HG03342 (cell line): ENCODE results near the gene CYP2W1.
A peak's percentile ranks its signal among the peaks of the same experiment; 100 is the strongest.

Experiments
- ATAC-seq: cut with Tn5 transposase; IDR thresholded peaks from one replicate; pipeline ENCODE4 v1.9.1; 2021; ENCODE audit warnings: mild to moderate bottlenecking, moderate library complexity; ENCODE audit not compliant: unreplicated experiment

CYP2W1 gene

DNA sequence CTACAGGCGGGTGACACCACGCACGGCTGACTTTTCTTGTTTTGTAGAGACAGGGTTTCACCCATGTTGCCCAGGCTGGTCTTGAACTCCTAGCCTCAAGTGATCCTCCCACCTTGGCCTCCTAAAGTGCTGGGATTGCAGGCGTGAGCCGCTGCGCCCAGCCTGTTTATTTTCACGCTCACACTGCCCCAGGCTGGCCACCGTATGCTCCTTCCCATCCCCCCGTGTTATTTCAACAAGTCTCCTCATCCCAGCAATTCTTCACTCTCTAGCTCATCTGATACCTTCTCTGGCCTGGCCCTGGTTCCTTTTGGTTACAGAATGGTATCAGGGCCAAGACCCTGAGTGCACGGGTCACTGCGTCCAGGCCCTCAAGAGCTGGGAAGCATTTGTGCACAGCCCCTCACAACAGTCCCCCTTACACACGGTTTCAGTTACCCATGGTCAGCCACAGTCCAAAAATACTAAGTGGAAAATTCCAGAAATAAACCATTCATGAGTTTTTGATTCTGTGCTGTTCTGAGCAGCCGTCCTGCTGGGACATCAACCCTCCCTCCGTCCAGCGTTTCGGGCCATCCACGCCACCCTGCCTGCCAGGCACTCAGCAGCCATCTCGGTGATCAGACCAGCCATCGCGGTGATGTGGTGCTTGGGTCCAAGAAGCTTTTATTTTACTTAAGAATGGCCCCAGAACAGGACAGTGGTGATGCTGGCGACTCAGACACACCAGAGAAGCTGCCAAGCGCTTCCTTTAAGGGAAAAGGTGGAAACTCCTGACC is 16.5 kb upstream of the CYP2W1 start:
- ATAC-seq, result no peak

DNA sequence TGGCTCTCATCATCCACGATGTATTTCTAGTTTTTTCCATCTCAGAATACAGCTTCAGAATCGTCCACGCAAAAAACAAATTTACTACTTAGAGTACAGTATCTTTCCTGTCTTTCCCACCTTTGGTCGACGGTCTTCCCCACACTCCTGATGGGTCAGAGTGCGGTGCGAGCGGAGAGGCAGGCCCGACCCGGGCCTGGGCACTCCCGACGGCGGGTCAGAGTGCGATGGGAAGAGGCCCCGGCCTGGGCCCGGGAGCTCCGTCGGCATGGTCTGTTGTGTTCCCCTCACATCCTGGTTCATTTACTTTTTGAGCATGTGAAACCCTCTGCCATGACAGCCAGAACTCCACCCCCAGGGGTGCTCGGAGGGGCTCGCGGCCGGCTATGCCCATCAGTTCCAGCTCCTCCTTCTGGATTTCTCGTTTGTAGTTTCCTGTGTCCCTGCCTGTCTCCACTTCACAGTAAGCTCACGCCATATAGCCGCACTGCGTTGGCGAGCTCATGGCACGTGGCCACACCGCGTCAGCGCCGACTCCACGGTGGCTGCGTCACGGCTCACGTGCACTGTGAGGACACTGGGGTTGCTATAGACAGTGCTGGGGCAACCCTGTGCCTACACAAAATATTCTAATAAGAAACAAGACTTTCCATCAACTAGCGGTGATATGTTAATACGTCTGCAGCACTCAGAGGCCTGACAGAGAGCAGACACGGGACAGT is 15.5 kb upstream of the CYP2W1 start:
- ATAC-seq, result no peak

DNA sequence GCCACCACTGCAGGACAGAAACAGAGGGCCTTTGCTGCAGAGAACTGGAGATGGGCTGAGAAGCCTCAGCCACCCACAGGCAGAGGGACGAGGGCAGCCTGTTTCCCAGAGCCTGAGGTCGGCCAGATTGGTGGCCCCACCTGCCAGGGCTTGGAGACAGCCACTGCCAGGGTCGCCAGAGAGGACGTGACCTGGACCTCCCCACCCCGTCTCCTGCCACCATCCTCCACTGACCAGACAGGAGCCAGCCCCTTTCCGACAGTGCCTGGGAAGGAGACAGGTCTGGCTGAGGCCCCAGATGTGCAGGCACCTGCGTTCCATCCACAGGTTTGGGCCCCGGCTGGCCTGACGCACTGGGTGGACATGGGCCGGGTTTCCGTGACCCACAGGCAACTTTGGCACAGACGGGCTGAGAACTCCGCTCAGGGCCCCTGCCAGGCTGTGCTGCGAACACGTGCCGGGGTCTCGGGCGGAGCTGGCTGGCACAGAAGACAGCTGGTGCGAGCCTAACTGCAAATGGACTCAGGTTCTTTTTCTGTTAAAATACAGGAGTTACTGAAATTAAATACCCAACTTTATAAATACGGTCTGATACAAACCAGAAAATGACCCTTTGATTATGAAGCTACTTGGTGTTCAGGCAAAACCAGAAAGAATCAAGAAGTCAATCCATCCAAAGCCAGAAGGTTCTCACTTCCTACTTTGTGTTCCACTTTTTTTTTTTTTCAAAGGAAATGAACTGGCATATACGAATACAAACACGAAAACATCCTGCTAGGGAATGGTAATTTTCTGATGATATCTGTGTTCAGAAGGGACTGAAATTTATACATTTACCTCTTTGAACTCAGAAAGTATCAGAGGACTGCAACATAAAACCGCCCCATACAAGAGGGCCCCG is 14.5 kb upstream of the CYP2W1 start:
- ATAC-seq, result no peak

DNA sequence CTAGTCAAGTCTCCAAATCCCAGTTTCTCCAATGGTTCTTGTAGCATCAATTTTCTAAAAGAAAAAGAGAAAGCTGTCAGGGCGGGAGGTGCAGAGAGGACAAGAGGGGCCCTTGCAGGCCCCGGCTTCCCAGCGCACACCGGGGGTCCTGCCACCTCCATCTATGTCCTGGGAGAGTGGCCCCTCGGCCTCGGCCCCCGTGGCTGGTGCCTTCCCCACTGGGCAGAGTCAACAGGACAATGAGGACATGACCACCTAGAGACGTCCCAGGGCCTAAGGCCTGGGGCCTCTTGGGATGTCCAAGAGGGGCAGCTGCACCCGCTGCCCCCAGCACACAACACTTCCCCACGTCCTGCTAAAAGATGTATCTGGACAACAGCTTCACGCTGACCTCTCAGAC is 13.6 kb upstream of the CYP2W1 start:
- ATAC-seq, result no peak

DNA sequence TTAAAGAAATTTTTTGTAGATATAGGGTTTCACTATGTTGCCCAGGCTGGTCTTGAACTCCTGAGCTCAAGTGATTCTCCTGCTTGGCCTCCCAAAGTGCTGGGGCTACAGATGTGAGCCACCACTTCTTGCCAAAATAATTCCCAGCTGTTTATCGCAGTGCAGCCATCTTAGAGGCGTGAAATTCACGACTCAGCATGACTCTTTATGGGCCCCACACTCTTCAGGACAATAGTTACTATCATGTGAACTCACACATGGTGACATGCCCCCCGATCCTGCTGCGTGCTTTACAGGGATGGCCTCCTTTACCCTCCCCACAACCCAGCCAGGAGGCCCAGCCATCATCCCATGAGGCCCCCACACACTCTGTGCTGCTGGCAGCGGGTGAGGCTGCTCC is 12.2 kb upstream of the CYP2W1 start:
- ATAC-seq, result no peak

DNA sequence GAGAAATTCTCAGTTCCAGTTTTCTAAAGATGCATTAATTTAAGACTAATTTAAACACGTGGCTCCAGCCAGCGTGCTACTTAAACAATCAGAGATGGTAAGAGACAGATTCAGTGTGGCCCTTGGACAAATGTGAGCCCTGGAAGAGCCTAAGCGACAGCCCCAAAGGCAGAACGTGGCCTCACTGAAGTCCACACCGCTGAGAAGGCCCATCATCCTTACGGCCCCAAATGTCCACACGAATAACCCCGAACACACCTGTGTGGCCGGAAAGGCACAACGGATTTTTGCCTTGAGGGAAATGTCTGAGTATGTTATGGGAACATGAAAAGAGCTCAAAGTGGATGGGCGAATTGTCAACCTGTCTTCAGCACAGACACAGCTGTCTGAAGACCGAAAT is 10.9 kb upstream of the CYP2W1 start:
- ATAC-seq, result no peak

DNA sequence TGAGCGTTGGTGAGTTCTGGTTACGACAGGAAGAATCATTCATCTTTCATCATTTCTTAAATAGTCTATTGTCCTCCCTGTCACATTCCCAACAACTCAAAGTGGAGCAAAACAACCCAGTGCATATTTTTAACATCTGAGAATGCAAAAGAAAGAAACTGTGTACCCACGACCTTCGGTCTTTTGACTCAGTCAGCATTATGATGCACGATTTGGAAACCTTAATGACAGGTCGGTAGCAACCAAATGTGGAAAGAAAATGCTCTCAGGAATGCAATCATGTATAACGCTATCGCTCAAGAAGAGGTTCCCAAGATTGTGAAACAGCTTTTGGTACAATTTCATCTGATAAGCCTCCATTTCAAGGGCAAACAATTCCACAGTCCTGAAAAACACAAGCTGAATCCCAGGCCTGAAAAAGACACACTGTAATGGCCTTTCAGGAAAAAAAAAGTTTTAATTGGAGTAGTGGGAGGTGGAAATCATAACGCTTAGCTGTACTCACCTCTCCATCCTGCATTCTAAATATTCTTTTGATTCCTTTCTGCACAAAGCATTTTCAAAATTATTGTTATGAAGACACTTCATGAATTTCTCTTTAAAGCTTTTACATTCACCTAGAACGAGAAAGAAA is 10.2 kb upstream of the CYP2W1 start:
- no peak for ATAC-seq

DNA sequence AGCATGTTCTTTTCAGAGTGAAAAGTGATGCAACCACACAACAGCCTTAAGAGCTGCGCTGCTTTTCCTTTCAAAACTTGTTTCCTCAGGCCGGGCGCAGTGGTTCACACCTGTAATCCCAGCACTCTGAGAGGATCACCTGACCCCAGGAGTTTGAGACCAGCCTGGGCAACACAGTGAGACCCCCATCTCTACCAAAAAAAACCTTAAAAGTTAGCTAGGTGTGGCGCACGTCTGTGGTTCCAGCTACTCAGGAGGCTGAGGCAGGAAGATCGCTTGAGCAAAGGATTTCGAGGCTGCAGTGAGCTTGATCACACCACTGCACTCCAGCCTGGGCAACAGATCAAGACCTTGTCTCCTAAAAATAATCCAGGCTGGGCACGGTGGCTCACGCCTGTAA is 9.7 kb upstream of the CYP2W1 start:
- ATAC-seq, result no peak

DNA sequence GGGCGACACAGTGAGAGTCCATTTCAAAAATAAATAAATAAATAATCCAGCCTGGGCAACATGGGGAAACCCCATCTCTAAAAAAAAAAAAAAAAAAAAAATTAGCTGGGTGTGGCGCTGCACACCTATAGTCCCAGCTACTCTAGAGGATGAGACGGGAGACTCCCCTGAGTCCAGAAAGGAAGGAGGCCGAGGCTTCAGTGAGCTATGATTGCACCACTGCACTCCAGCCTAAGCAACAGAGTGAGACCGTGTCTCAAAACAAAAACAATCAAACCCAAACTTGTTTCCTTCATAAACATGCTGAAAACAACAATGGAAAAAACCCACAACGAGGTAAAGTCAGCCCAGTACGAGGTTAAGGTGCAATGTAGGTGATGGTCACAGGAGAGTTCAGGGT is 8.8 kb upstream of the CYP2W1 start:
- ATAC-seq, result no peak

DNA sequence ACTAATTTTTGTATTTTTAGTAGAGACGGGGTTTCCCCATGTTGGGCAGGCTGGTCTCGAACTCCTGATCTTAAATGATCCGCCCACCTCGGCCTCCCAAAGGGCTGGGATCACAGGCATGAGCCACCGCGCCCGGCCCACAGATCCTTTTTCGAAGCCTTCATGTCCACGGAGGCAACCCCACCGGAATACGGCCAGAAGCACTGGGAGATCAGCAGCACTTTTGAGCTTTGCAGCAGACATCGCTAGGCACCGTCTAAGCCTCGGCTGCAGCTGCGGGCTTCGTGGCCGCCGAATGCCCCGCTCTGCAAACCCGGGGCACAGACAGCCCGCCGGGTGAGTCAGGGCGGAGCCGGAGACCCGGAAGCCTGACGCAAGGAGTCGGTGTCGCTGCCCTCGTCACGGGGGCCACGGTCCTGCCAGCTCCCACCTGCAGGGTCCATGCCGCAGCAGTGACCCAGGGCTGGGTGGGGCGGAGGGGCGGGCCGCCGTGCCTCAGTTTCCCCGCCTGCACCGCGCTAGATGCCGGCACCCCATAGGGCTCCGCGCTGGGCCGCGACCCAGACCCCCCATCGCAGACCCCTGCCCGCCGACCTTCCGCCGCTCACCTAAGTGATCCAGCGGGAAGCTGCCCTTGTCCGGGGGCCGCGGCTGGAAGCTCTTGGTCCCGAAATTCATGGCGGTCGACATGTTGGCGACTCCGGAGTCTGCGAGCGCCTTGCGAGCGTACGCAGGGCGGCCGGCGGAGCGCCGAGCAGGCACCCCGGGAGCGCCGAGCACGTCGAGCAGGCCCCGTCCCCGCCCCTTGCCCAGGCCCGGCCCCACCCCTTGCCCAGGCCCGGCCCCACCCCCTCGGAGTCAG is 7.9 kb upstream of the CYP2W1 start, which contains the start of gene COX19:
Gene COX19 (minus strand): TSS at position 730 of the 862 bp plus-strand sequence. CDS start 40 bp downstream, at position 690.
- ATAC-seq, result peak; percentile 63

DNA sequence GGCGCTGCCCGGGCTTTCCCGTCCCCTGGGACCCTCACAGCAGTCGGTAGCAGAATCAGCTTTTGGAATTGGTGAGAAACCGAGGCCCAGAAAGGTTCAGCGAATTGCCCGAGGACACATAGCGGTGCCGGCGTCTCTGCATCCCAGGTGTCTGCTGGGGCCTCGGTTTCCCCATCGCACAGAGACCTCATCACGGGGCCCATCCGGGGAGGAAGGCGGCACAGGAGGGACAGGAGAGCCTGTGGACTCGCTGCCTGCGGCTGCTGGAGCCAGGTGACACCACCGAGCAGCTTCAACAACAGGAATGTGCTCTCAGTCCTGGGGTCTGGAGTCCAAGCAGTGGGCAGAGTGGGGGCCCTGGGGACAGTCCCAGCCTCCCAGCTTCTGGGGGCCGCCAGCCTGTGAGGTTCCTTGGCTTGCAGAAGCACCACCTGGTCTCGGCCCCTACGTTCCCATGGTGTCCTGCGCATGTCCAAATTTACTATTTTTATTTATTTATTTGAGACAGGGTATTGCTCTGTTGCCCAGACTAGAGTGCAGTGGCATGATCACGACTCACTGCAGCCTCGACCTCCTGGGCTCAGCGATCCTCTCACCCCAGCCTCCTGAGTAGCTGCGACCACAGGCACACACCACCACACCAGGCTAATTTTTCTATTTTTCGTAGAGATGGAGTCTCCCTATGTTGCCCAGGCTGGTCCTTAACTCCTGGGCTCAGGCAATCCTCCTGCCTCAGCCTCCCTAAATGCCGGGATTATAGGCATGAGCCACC is 7.1 kb upstream of the CYP2W1 start:
- ATAC-seq, result no peak

DNA sequence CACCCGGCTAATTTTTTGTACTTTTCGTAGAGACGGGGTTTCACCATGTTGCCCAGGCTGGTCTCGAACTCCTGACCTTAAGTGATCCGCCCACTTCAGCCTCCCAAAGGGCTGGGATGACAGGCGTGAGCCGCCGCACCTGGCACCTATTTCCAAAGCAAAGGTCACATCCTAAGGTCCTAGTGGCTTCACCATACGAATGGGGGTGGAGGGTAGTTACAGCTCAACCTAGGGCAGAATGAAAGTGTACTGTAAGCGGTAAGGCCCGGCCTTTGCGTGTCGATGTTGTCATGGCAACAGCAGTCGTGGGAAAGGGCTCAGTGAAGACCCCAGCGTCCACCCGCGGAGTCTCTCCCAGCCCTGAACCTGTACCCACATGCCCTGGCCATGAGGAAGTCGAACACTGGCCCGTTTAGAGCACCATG is 6.1 kb upstream of the CYP2W1 start:
- no peak for ATAC-seq

DNA sequence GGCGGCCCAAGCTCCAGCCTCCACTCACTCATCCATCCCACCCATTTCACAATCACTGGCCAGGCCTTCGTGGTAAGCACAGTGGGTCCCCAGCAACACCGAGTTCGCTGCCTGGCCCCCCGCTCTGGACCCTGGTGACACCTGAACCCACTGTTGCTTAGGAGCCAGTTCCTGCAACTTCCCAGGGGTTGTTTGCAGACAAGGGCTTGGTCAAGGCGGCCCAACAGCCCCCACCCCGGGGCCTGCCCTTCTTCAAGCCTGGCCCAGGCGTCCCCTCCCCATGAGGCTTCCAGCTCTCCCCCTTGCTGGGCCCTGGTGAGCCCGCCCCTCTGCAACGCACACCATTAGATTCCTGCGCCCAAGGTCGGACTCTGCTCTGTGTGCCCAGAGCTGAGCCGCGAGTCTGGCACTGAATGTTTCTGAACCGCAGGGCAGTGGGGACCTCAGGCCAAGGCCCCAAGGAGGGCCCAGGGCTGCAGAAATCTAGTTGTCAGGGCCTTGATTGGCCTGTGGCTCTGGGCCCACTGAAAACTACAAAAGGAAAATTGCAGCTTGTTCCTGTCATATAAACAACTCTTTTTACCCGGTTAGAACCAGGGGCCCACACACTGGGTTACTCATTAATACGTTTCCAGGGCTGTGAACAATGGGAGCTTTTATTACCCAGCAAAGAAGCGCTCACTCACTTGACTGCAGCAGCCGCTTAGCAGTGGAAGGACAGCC is 5.5 kb upstream of the CYP2W1 start:
- ATAC-seq, result peak; percentile 55

DNA sequence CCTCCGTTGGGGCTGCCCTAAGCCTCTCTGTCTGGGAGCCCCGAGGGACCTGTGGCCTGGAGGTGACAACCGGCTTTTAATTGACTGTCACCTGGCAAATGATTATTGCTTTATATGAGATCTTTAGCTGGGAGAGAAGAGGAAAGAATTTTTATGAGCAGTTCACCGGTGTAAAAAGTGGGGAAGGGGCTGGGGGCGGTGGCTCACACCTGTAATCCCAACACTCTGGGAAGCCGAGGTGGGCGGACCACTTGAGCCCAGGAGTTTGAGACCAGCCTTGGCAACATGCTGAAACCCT is 5.0 kb upstream of the CYP2W1 start:
- no peak for ATAC-seq

DNA sequence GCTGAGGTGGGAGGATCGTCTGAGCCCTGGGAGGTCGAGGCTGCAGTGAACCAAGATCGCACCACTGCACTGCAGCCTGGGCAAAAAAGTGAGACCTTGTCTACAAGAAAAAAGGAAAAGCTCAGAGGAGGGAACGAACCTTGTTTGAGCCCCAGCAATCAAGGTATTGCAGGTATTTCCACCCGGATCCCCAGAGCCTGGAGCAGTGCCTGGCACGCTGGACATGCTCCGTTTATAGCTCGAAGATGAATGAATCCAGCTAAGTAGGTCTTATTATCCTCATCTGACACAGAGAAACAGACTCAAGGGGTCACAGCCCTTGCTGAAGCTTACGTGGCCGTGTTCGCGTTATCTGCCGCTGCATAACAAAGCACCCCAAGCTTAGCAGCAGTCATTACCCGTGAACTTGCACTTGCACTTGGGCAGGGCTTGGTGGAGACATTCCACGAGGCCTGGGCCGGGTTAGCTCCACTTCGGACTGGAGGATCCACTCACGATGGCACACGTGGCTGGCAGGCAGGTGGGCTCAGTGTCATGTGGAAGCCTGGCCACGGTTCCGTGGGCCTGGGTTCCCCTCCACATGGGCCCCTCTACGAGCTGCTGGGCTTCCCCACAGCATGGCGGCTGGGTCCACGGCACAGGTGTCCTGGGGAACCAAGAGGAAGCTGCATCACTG is 4.4 kb upstream of the CYP2W1 start:
- no peak for ATAC-seq

DNA sequence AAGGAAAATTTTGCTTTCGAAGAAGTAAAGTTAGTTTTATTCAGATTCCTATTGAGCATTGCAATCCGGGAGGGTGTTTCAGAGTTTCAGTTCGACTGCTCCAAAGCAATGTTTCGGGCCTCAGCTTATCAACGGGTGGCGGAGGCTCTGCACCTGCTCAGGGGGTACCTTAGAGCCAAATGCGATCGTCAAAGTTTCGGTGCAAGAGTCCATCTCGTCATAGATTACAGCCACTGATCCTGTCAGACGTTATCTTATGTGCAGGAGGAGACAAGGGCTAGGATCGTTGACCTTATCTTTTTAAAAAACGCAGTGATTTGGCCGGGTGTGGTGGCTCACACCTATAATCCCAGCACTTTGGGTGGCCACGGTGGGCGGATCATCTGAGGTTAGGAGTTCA is 3.8 kb upstream of the CYP2W1 start:
- ATAC-seq, result no peak

DNA sequence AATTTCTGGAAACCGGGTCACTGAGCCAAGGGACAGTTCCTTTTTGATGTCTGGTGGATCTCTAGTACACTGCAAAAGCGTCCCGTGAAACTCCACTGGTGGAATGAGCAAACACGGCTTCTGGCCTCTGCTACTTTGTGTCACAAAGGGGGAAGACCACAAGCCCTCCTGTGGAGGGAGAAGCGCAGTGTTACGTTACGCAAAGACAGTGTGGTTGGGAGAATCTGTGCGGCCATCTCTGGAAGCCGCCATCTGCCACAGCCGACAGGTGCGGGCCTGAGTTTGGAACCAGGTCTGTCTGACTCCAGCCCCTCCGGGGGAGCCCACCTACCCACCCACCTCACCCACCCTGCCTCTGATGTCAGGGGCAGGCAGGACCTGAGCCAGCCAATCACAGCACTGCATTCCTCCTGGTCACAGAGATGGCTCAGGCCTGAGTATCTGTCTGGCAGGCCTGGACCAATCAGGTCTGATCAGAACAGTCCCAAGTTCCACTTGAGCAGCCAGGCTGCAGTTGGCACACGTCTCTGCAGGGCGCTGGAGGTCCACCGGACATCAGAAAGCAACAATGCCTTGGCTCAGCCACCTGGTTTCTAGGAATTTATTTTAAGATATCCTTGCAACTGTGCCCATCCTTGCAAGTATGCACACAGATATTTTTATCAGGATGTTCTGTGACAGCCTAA is 3.0 kb upstream of the CYP2W1 start:
- no peak for ATAC-seq
